Sciatic nerve (tissue), 2 donors: Measurements from ENCODE around the gene NEU2. TPM values are rescaled to one million over a fixed set of nuclear protein-coding genes. Genes with fewer than 3 reads are reported as not detected.
A peak's percentile ranks its signal among the peaks of the same experiment; 100 is the strongest.
"Not testable (repeated sequence)": the region's sequence is repeated elsewhere in the genome, so short reads cannot be mapped to it uniquely, and the experiment has no call there.

ENCODE experiments used
- ATAC-seq: fragments of 200-7000 bp; cut with Tn5 transposase; one replicate; pipeline ENCODE4 v1.9.1; 2020; ENCODE audit warnings: mild to moderate bottlenecking, moderate library complexity
- DNase-seq: peaks from one replicate; pipeline ENCODE4 v3.0.0-alpha.2; 2020; ENCODE audit warnings: low spot score
- intact Hi-C: fragments of 100-400 bp; cut with DNase I; formaldehyde crosslinking; loops from one replicate; pipeline ENCODE4 v1.14.2; 2022
- total RNA-seq: library from RNA; stranded (reverse); fragmentation: NEBNext Ultra II Directional; extraction: Animal tissue kit (Norgen Biotek cat#: 25700); gene quantifications from one replicate; pipeline ENCODE4 v1.2.1, GENCODE V29; 2021
- donor health status: DM: no; HTN: no; CAD: no.
- donor health status: DM: no; HTN: no; CAD: no.

NEU2 gene
- total RNA-seq, 1 donor from 2014 or later: not detected

GRCh38 chr2:233063976-233064411 lies 31.5 kb downstream of the NEU2 start:
- intact Hi-C loops: no loop called here
- DNase-seq (peak; percentile 56), ATAC-seq (no peak)

DNA sequence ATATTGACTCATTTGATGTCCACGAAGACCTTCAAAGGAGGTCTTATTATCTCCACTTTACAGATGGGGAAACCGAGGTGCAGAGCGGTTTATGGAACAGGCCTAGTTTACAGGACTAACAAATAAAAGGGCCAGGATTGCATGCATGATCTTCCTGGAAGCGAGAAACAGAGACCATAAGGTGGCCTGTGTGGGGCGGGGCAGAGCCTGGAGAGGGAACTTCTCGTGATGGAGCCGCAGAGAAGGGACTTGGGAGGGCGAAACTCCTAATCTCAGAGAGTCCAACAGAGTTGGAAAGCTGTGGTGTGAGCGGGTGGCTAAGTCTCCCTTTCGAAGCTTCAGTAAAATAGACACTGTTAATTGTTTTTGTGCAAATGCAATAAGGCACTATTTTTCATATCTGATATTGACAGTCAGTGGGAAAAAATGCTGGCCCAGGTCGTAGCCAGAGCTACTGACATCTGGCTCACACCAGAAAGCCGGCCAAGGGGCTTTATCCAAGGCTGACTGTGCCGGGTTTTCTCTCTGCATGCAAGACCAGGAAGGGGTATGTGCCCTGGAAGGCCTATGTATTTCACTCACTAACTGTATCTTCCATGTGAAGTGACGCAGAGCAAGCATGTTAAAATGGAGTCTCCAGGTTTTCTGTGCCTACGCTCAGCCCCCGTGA lies 32.2 kb downstream of the NEU2 start:
- intact Hi-C loops: no loop called here
- DNase-seq: peak; percentile 49
- no peak for ATAC-seq

GRCh38 chr2:233065200-233065589 lies 32.7 kb downstream of the NEU2 start:
- intact Hi-C loops, ATAC-seq, DNase-seq: not testable (repeated sequence)

DNA sequence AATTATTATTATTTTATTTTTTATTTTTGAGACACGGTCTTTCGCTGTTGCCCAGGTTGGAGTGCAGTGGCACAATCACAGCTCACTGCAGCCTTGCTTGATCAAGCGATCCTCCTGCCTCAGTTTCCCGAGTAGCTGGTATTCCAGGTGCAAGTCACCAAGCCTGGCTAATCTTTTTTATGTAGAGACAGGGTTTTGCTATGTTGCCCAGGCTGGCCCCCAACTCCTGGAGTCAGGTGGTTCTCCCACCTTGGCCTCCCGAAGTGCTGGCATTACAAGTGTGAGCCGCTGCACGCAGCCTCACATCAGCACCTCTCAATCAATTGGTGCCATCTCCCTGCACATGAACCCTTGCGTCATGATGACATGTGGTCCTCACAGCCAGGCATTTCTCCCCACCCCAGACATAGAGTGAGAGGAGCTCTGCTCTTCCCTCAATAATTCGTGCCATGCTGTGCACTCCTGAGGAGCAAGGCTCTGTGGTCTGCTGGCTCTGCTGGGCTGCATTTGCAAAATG lies 33.5 kb downstream of the NEU2 start:
- no peak for ATAC-seq
- intact Hi-C loops: no loop called here
- DNase-seq: peak; percentile 26

GRCh38 chr2:233068762-233069418 lies 36.4 kb downstream of the NEU2 start:
- intact Hi-C loops: no loop called here
- peak; percentile 36 for ATAC-seq
- peak; percentile 13 for DNase-seq

GRCh38 chr2:233072838-233073237 lies 40.4 kb downstream of the NEU2 start:
- intact Hi-C loops: no loop called here
- peak; percentile 34 for DNase-seq

DNA sequence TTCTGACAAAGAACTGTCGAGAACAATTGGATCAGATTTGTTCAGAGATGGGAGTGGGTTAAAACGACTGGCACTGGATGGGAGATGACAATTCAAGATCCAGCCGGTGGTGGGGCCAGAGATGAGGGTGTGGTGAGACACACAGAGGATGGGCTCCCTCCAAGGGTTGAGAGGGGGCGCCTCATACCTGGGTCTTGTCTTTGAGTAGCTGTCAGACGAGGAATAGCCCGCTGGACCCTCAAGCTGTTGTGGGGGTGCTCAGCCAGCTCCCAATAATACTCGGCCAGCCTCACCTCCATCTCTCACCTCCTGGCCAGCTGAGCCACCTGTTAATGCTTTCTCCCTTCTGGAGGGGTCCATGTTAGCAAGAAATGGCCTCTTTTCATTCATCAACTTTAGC lies 41.6 kb downstream of the NEU2 start:
- ATAC-seq: no peak
- intact Hi-C loops: no loop called here
- DNase-seq: peak; percentile 47

More at GRCh38 chr2:233072838-233073237, 40.4 kb downstream of the NEU2 start:
- no peak for ATAC-seq

GRCh38 chr2:233075141-233075965 lies 42.9 kb downstream of the NEU2 start:
- peak; percentile 83 for ATAC-seq
- intact Hi-C loops: no loop called here
- DNase-seq: peak; percentile 51

- ATAC-seq (peak; percentile 75), DNase-seq (peak; percentile 28)
- intact Hi-C loops: no loop called here
These were observed 43.5 kb downstream of the NEU2 start for GRCh38 chr2:233075966-233076339.

DNA sequence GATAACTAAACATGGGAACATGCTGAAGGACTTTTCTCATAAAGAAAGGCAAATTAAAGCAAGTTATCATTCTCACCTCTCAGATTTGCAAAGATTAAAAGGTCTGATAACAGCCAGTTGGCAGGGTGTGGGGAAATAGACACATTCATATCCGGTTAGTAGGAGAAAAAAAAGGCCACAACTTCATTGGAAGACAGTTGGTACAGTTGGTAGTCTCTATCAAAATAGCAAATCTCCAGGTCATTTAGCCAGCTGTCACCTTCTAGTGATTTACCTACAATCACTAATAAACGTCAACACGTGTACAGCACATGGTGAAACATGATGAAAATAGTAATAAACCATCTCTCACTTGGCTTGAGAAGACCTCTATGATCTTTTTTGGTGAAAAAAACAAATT lies 44.3 kb downstream of the NEU2 start:
- ATAC-seq (no peak), DNase-seq (no peak)
- intact Hi-C loops: no loop called here

DNA sequence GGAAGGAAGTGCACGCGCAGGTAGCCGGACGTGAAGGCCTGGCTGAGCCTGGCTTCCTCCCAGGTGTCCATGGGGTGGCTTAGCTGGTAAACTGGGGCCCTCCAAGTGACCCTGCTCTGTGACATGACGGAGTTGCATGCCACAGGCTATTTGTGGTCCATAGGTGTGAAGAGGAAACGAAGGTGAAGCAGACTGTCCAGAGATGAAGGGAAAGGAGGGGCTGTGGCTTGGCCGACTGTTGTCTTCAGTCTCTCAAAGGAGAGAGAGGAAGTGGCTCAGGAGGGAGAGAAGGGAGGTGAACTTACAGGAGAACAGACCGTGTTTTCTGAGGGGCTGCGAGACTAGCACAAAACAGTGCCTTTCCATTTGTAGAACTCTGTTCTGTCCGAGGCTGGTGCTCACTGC lies 47.0 kb downstream of the NEU2 start:
- peak; percentile 37 for DNase-seq
- no peak for ATAC-seq
- intact Hi-C loops: no loop called here

GRCh38 chr2:233079953-233080835 lies 47.7 kb downstream of the NEU2 start:
- intact Hi-C loops: no loop called here
- DNase-seq: peak; percentile 39

DNA sequence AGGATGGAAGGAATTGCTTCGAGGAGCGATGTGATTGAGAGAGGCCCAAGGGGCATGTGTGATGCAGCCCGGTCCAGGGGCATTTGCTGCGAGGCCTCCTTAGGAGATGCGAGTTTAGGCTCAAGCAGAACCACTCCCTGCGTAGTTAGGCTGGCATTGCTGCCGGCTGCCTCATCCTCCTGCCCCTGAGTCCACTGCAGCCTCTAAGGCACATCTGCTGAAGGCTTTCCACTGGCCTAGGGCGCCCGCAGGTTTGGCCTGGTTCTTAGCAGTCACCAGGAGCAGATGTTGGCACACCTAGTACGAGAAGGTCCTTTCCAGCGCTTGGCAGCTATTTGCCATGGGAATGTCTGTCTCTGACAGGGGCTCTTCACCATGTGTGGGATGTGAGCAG lies 48.4 kb downstream of the NEU2 start:
- ATAC-seq (no peak), DNase-seq (peak; percentile 51)
- intact Hi-C loops: no loop called here

More at GRCh38 chr2:233079953-233080835, 47.7 kb downstream of the NEU2 start:
- ATAC-seq: no peak

DNA sequence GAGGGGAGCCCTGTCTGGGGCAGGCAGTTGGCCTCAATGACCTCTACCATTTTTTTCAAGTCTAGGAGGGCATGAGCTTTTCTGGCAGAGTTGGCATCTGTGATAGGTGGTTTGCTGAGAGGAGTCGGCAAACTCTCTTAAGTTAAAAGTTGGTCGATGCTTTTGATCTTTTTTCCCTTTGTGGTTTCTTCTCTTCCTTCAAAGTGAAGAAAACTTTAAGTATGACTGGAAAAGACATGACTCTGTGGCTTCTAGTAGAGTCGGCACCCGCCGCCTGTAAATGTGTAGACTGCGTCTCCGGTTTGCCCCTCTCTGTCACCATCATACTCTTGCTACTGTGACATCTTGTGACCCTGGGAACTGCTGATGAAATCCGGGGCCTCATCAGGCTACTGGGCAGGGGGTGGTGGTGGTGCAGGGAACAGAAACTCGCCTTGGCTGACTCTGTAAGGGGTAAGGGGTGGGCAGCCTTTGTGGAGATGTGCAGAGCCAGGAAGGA lies 48.8 kb downstream of the NEU2 start:
- ATAC-seq (peak; percentile 51), DNase-seq (peak; percentile 57)
- intact Hi-C loops: no loop called here

DNA sequence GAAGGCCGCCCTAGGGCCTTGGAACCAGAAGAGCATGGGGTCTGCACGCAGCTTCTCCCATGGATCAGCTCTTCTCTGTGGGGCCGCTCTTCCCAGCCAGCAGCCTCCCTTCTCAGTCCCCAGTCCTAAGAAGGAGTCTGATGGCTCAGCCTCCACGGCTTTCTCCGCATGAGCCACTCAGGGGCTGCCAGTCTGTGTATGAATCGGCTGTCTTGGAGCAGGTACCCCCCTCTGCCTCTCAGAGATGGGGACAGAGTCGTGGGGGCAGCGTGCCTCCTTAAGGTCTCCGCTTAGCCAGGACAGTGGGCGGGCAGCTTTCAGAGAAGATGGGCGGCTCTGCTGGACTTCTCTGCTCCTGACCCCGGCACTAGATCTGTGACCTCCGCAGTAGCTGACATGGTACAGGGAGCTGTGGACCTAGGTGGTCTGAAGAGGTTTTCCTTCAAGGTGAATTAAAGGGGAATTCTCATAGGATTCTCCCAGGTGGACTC lies 49.3 kb downstream of the NEU2 start:
- peak; percentile 50 for DNase-seq
- peak; percentile 6 for ATAC-seq
- intact Hi-C loops: no loop called here

DNA sequence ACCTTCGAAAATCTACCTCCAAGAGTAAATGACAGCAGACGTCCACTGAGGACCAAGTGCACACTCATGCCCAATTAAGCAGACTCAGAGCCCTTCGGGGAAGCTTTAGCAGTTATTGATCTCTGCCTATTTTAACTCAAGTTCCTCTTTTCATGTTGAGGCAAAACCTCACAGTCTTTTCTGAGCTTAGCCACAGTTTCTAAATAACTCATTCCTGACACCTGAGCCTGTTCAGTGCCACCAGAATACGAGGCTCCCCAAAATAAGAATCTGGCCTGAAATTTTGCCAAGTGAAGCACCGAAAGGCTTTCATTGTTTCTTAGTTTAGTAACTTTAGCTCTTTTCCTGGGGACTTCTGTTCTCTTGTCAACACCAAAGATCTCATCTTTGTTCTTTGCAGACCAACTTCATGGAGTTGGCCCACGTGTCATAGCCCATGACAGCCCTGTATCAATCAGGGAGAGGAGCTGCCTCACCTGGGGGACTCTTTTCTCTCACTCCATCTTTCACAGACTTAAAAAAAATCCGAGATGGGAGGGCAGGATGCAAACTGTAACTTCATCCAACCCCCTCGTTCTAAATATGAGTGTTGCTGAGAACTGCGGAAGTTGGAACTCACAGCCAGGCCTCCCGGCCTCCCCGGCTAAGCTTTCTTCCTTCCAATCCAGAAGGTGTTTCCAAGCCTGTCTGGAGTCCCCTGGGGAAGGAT lies 49.9 kb downstream of the NEU2 start:
- intact Hi-C loops: no loop called here
- DNase-seq: peak; percentile 38
- no peak for ATAC-seq

GRCh38 chr2:233082931-233083755 lies 50.7 kb downstream of the NEU2 start:
- DNase-seq (peak; percentile 54), ATAC-seq (no peak)
- intact Hi-C loops: no loop called here
